Inflammatory macrophage treated with lipopolysaccharide for 4 hours (primary cell): ENCODE results near the gene CDCA3.

Experiments
- DNase-seq: peaks from one replicate; pipeline ENCODE4 v3.0.0-alpha.2; 2020

Gene CDCA3

GRCh38 chr12:6831450-6831995 lies 19.6 kb downstream of the CDCA3 start:
- DNase-seq, result no peak

DNA sequence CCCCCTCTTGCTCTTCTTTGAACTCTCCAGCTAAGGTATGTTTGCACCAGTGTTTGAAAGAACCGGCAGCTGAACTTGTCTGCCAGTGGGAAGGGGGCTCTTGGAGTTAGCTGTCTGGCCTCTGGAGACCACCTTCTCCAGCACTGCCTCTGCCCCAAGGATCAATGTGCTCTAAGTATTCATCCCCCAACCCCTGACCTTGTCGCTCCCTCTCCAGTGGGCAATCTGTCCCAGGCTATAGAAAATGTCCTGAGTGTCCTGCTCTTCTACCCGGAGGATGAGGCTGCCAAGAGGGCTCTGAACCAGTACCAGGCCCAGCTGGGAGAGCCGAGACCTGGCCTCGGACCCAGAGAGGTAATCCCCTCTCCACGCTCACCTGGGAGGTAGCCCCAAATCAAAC lies 20.1 kb downstream of the CDCA3 start:
- DNase-seq, result no peak

- peak; percentile 5 for DNase-seq
Measured at GRCh38 chr12:6830286-6830890, 20.7 kb downstream of the CDCA3 start.

- no peak for DNase-seq
Measured at GRCh38 chr12:6829536-6830220, 21.4 kb downstream of the CDCA3 start.

DNA sequence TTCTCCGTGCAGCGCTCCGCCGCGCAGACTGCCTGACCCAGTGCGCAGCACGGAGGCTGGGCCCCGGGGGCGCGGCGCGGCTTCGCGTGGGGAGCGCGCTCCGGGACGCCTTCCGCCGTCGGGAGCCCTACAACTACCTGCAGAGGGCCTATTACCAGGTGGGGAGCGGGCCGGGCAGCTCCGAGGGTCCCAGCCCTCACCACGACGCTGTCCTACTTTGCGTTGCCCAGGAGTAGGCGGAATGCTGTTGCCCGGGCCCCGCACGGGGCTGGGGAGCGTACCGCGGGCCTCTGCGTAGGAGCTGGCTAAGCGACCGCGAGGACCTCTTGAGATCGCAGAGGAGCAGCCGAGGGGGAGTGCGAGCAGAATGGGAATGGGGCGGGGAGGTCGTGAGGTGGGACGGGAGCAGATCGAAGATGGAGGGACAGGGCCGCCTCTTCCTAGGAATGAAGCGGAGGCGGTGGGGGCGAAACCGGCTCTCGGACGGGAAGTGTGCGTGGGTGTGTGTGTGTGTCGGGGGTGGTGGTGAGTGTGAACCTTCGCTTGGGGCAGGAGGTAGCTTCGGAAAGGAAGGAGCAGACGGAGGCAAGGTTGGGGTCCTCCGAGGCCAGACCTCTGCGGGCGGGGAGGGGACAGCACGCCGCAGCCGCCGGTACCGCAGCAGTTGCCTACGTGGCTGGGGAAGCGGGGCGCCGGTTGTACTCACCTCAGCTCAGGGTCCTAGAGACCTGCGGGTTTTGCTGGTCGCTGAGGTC lies 22.1 kb downstream of the CDCA3 start:
- DNase-seq, result peak; percentile 5

GRCh38 chr12:6827982-6828780 lies 22.9 kb downstream of the CDCA3 start, which contains the start of gene P3H3:
Gene P3H3, plus strand, starts transcription at chr12:6828407. Its CDS starts 34 bp downstream, at chr12:6828441.
- DNase-seq, result peak; percentile 8

- peak; percentile 58 for DNase-seq
Measured at GRCh38 chr12:6827437-6827911, 23.6 kb downstream of the CDCA3 start.

- DNase-seq, result no peak
Measured at GRCh38 chr12:6826734-6827436, 24.2 kb downstream of the CDCA3 start.

DNA sequence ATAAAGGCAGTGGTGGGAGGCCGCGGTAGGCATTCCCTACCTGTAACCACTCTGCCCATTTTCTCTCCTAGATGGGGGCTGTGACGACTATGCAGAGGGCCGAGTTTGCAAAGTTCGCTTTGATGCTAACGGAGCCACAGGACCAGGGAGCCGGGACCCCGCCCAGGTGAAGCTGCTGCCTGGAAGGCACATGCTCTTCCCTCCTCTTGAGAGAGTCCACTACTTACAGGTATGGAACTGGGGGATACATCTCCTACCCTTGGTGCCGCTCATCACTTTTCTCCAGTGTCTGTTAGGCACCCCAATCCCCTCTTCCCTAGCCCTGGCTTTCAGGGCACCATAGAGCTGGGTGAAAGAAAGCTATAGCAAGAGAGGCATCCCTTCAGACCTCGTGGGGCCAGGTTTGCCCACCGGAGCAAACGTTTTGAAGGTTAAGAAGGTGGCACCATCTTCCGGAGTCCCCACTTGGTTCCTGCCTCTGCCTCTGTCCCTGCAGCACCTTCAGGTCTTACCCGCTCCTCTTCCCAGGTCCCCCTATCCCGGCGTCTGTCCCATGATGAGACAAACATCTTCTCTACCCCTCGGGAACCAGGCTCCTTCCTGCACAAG lies 24.9 kb downstream of the CDCA3 start:
- DNase-seq, result no peak

DNA sequence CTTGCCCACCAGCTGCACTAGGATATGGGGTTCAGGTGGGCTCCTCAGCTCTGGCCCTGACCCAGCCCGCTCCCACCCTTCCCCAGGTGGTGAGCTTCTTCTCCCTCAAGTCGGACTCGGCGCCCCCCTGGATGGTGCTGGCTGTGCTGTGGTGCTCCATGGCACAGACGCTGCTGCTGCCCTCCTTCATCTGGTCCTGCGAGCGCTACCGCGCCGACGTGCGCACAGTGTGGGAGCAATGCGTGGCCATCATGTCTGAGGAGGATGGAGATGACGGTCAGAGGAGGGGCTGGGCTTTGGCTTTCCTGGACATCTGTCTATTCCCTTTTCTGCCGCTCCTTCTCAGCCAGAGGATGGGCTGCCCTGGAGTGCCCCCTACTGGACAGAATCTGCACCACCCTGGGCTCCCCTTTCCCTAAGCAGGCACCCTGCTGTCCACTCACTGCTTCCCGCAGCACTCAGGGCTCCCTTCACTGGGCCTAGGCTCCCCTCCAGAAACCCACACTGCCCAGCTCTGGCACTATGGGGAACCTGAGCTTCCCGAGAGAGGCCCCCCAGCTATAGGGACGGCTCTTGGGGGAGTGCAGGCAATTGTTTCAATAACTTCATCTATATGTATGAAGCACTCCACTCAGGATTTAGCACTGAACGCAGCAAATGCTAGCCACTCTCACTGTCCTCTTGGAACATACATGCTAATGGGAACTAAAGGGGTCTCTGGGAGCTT lies 25.5 kb downstream of the CDCA3 start:
- DNase-seq, result peak; percentile 76

DNA sequence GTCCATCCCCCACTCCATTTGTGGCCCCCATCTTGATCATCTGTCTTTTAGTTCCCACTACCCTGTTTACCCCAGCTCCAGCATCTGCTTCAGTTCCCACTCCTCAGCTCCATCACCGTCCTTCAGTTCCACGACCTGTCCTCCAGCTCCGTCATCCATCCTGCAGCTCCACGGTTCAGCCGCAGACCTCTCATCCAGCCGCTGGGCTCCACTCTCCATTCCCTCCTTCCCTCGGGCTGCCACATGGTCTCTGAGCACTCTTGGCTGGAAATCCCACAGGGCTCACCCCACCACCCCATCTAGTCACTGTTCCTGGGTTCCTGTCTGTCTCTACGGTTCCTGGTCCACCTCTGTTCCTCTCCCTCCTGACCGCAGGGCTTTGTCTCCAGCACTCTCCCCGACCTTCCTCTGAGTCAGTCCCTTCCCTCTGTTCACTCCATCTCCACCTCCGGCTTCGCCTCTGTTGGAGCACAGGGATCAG lies 26.1 kb downstream of the CDCA3 start:
- no peak for DNase-seq

DNA sequence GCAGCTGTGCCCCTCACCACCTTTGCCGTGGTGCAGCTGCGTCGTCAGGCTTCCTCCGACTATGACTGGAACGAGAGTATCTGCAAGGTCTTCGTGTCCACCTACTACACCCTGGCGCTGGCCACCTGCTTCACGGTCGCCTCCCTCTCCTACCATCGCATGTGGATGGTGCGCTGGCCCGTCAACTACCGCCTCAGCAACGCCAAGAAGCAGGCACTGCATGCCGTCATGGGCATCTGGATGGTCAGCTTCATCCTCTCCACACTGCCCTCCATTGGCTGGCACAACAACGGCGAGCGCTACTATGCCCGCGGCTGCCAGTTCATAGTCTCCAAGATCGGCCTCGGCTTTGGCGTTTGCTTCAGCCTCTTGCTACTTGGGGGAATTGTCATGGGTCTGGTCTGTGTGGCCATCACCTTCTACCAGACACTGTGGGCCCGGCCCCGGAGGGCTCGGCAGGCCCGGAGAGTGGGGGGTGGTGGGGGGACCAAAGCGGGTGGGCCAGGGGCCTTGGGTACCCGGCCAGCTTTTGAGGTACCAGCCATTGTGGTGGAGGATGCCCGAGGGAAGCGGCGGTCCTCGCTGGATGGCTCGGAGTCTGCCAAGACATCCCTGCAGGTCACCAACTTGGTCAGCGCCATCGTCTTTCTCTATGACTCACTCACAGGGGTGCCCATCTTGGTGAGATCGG lies 26.9 kb downstream of the CDCA3 start:
- DNase-seq, result no peak

GRCh38 chr12:6823182-6824084 lies 27.7 kb downstream of the CDCA3 start:
- no peak for DNase-seq

GRCh38 chr12:6822426-6823135 lies 28.5 kb downstream of the CDCA3 start:
- no peak for DNase-seq

- peak; percentile 10 for DNase-seq
Measured at GRCh38 chr12:6821591-6822425, 29.3 kb downstream of the CDCA3 start, which contains the start of gene GPR162. Gene GPR162, plus strand, starts transcription at chr12:6821821. Its CDS starts 2,078 bp downstream, at chr12:6823899.

- no peak for DNase-seq
Measured at GRCh38 chr12:6820166-6820565, 30.9 kb downstream of the CDCA3 start.
